HG03175 (cell line): ENCODE results near the gene IL36B.
"Not testable (repeated sequence)": the region's sequence is repeated elsewhere in the genome, so short reads cannot be mapped to it uniquely, and the experiment has no call there.

ENCODE experiments used
- ATAC-seq: cut with Tn5 transposase; IDR thresholded peaks from one replicate; pipeline ENCODE4 v1.9.1; 2021; ENCODE audit warnings: mild to moderate bottlenecking, moderate library complexity; ENCODE audit not compliant: unreplicated experiment

The IL36B gene

GRCh38 chr2:113052396-113052917 is at the start of gene IL36B:
Gene IL36B (minus strand): TSS chr2:113052867.
- ATAC-seq: no peak

- no peak for ATAC-seq
These were observed 49.5 kb upstream of the IL36B start for GRCh38 chr2:113102133-113102532.

- no peak for ATAC-seq
These were observed 45.9 kb upstream of the IL36B start for GRCh38 chr2:113098532-113098931.

GRCh38 chr2:113098041-113098440 is 45.4 kb upstream of the IL36B start:
- ATAC-seq: no peak

- not testable (repeated sequence) for ATAC-seq
These were observed 44.4 kb upstream of the IL36B start for GRCh38 chr2:113096842-113097618.

GRCh38 chr2:113096306-113096705 is 43.6 kb upstream of the IL36B start:
- not testable (repeated sequence) for ATAC-seq

- no peak for ATAC-seq
These were observed 40.9 kb upstream of the IL36B start for GRCh38 chr2:113093613-113093977.

- ATAC-seq: no peak
These were observed 40.4 kb upstream of the IL36B start for GRCh38 chr2:113092864-113093612.

- no peak for ATAC-seq
These were observed 38.7 kb upstream of the IL36B start for GRCh38 chr2:113091231-113091896.

GRCh38 chr2:113089916-113090315 is 37.2 kb upstream of the IL36B start:
- ATAC-seq: no peak

- ATAC-seq: no peak
These were observed 35.7 kb upstream of the IL36B start for GRCh38 chr2:113088213-113088992.

- ATAC-seq: no peak
These were observed 32.9 kb upstream of the IL36B start for GRCh38 chr2:113085542-113085941.

GRCh38 chr2:113084249-113085000 is 31.8 kb upstream of the IL36B start:
- ATAC-seq: no peak

GRCh38 chr2:113083296-113083695 is 30.6 kb upstream of the IL36B start:
- ATAC-seq: no peak

- no peak for ATAC-seq
These were observed 29.0 kb upstream of the IL36B start for GRCh38 chr2:113081488-113082210.

- ATAC-seq: peak; percentile 47
These were observed 27.5 kb upstream of the IL36B start for GRCh38 chr2:113080134-113080533.

GRCh38 chr2:113079131-113079530 is 26.5 kb upstream of the IL36B start:
- no peak for ATAC-seq

- ATAC-seq: no peak
These were observed 25.7 kb upstream of the IL36B start for GRCh38 chr2:113078350-113078839.

GRCh38 chr2:113077921-113078320 is 25.3 kb upstream of the IL36B start:
- no peak for ATAC-seq
